ENCODE results near the gene SLC30A2. TPM values are rescaled to one million over a fixed set of nuclear protein-coding genes. Genes with fewer than 3 reads are reported as not detected.

Gene SLC30A2
- total RNA-seq, 2 experiments from 2014 or later, result not detected

GRCh38 chr1:26019641-26020315 is 26.1 kb downstream of the SLC30A2 start:
- H3K27ac Mint-ChIP-seq, result no peak overlapping the region
- POLR2A ChIA-PET, result interaction anchor here (0.5 to 1.3 kb wide), 2 partner anchors 26 to 124 kb away, joined by 3 read pairs; no protein-coding TSS in a partner anchor

GRCh38 chr1:26017606-26018005 is 28.3 kb downstream of the SLC30A2 start:
- Mint-ChIP-seq H3K27ac (no peak overlapping the region), H3K4me3 (no peak overlapping the region), H3K9me3 (no peaks in the 10 kb centered on the region), H3K27me3 (peaks cover 7% of the 10 kb centered on the region), H3K4me1 (peaks cover 20% of the 10 kb centered on the region), H3K36me3 (no peaks in the 10 kb centered on the region)
- POLR2A ChIA-PET, result interaction anchor here (0.6 to 1.0 kb wide), 3 partner anchors 118 to 587 kb away, joined by 3 read pairs; partner anchors contain the start of gene MACO1
- ATAC-seq (ENCODE audit: low read depth), result no peak
- no peak for DNase-seq

More at GRCh38 chr1:26019641-26020315, 26.1 kb downstream of the SLC30A2 start:
- no peaks in the 10 kb centered on the region for H3K36me3 Mint-ChIP-seq
- peaks cover 7% of the 10 kb centered on the region for H3K27me3 Mint-ChIP-seq
- H3K4me3 Mint-ChIP-seq, result peak overlapping the region; percentile 1
- DNase-seq, result no peak
- no peaks in the 10 kb centered on the region for H3K9me3 Mint-ChIP-seq
- peaks cover 20% of the 10 kb centered on the region for H3K4me1 Mint-ChIP-seq
- ATAC-seq (ENCODE audit: low read depth), result peak; percentile 44

GRCh38 chr1:26016953-26017545 is 28.9 kb downstream of the SLC30A2 start:
- no peak for DNase-seq
- Mint-ChIP-seq H3K27me3 (peaks cover 7% of the 10 kb centered on the region), H3K4me1 (peaks cover 20% of the 10 kb centered on the region), H3K36me3 (no peaks in the 10 kb centered on the region), H3K27ac (peak overlapping the region; percentile 38), H3K4me3 (no peak overlapping the region), H3K9me3 (no peaks in the 10 kb centered on the region)
- POLR2A ChIA-PET, result interaction anchor here (1.0 kb wide), 1 partner anchor 122 kb away, joined by 3 read pairs; no protein-coding TSS in a partner anchor
- peak; percentile 61 for ATAC-seq (ENCODE audit: low read depth)

GRCh38 chr1:26016258-26016952 is 29.5 kb downstream of the SLC30A2 start:
- H3K27ac Mint-ChIP-seq, result no peak overlapping the region
- H3K9me3 Mint-ChIP-seq, result no peaks in the 10 kb centered on the region
- H3K36me3 Mint-ChIP-seq, result no peaks in the 10 kb centered on the region
- no peak for ATAC-seq (ENCODE audit: low read depth)
- DNase-seq, result no peak
- H3K4me1 Mint-ChIP-seq, result peaks cover 20% of the 10 kb centered on the region
- POLR2A ChIA-PET, result interaction anchor here (1.0 kb wide), 1 partner anchor 121 kb away, joined by 3 read pairs; no protein-coding TSS in a partner anchor
- peaks cover 4% of the 10 kb centered on the region for H3K27me3 Mint-ChIP-seq
- H3K4me3 Mint-ChIP-seq, result no peak overlapping the region

GRCh38 chr1:26015358-26015757 is 30.6 kb downstream of the SLC30A2 start:
- Mint-ChIP-seq H3K27ac (no peak overlapping the region), H3K27me3 (peaks cover 4% of the 10 kb centered on the region), H3K4me3 (no peak overlapping the region), H3K36me3 (no peaks in the 10 kb centered on the region), H3K9me3 (no peaks in the 10 kb centered on the region), H3K4me1 (peaks cover 19% of the 10 kb centered on the region)
- ATAC-seq (ENCODE audit: low read depth), result no peak
- DNase-seq, result no peak
- POLR2A ChIA-PET, result no interaction called here

- POLR2A ChIA-PET, result no interaction called here
- H3K4me3 Mint-ChIP-seq, result no peak overlapping the region
- no peaks in the 10 kb centered on the region for H3K27me3 Mint-ChIP-seq
- no peak for DNase-seq
- ATAC-seq (ENCODE audit: low read depth), result no peak
- no peaks in the 10 kb centered on the region for H3K36me3 Mint-ChIP-seq
- no peak overlapping the region for H3K27ac Mint-ChIP-seq
- peaks cover 9% of the 10 kb centered on the region for H3K4me1 Mint-ChIP-seq
- no peaks in the 10 kb centered on the region for H3K9me3 Mint-ChIP-seq
These were observed 31.7 kb downstream of the SLC30A2 start for GRCh38 chr1:26014179-26014578.

- Mint-ChIP-seq H3K27me3 (no peaks in the 10 kb centered on the region), H3K9me3 (no peaks in the 10 kb centered on the region), H3K4me1 (peaks cover 9% of the 10 kb centered on the region), H3K36me3 (no peaks in the 10 kb centered on the region), H3K27ac (no peak overlapping the region), H3K4me3 (no peak overlapping the region)
- ATAC-seq (ENCODE audit: low read depth), result no peak
- POLR2A ChIA-PET, result no interaction called here
- no peak for DNase-seq
These were observed 33.1 kb downstream of the SLC30A2 start for GRCh38 chr1:26012864-26013263.

GRCh38 chr1:26010825-26011224 is 35.1 kb downstream of the SLC30A2 start:
- Mint-ChIP-seq H3K9me3 (no peaks in the 10 kb centered on the region), H3K36me3 (no peaks in the 10 kb centered on the region), H3K27ac (no peak overlapping the region), H3K27me3 (peaks cover 7% of the 10 kb centered on the region), H3K4me3 (no peak overlapping the region), H3K4me1 (no peaks in the 10 kb centered on the region)
- no peak for ATAC-seq (ENCODE audit: low read depth)
- no peak for DNase-seq
- POLR2A ChIA-PET, result no interaction called here

- Mint-ChIP-seq H3K4me1 (no peaks in the 10 kb centered on the region), H3K27ac (no peak overlapping the region), H3K36me3 (no peaks in the 10 kb centered on the region), H3K4me3 (no peak overlapping the region), H3K9me3 (no peaks in the 10 kb centered on the region), H3K27me3 (peaks cover 7% of the 10 kb centered on the region)
- POLR2A ChIA-PET, result no interaction called here
- ATAC-seq (ENCODE audit: low read depth) (no peak), DNase-seq (no peak)
These were observed 36.0 kb downstream of the SLC30A2 start for GRCh38 chr1:26009796-26010447.

GRCh38 chr1:26006710-26007109 is 39.2 kb downstream of the SLC30A2 start:
- peak overlapping the region; percentile 9 for H3K27ac Mint-ChIP-seq
- ATAC-seq (ENCODE audit: low read depth), result no peak
- DNase-seq, result no peak
- peaks cover 9% of the 10 kb centered on the region for H3K27me3 Mint-ChIP-seq
- H3K4me1 Mint-ChIP-seq, result peaks cover 2% of the 10 kb centered on the region
- no peak overlapping the region for H3K4me3 Mint-ChIP-seq
- no peaks in the 10 kb centered on the region for H3K36me3 Mint-ChIP-seq
- POLR2A ChIA-PET, result no interaction called here
- H3K9me3 Mint-ChIP-seq, result no peaks in the 10 kb centered on the region

GRCh38 chr1:26005434-26006105 is 40.3 kb downstream of the SLC30A2 start:
- Mint-ChIP-seq H3K36me3 (no peaks in the 10 kb centered on the region), H3K4me3 (no peak overlapping the region), H3K4me1 (peaks cover 2% of the 10 kb centered on the region), H3K27ac (no peak overlapping the region), H3K9me3 (no peaks in the 10 kb centered on the region), H3K27me3 (peaks cover 13% of the 10 kb centered on the region)
- ATAC-seq (ENCODE audit: low read depth) (no peak), DNase-seq (no peak)
- POLR2A ChIA-PET, result no interaction called here

- Mint-ChIP-seq H3K27me3 (peaks cover 13% of the 10 kb centered on the region), H3K27ac (no peak overlapping the region), H3K36me3 (no peaks in the 10 kb centered on the region), H3K9me3 (no peaks in the 10 kb centered on the region), H3K4me1 (peaks cover 3% of the 10 kb centered on the region), H3K4me3 (no peak overlapping the region)
- ATAC-seq (ENCODE audit: low read depth), result no peak
- POLR2A ChIA-PET, result no interaction called here
- no peak for DNase-seq
These were observed 42.2 kb downstream of the SLC30A2 start for GRCh38 chr1:26003756-26004155.

GRCh38 chr1:26003262-26003661 is 42.7 kb downstream of the SLC30A2 start:
- ATAC-seq (ENCODE audit: low read depth), result no peak
- no peaks in the 10 kb centered on the region for H3K9me3 Mint-ChIP-seq
- H3K36me3 Mint-ChIP-seq, result no peaks in the 10 kb centered on the region
- no peak overlapping the region for H3K4me3 Mint-ChIP-seq
- no peak for DNase-seq
- H3K27ac Mint-ChIP-seq, result no peak overlapping the region
- POLR2A ChIA-PET, result interaction anchor here (1.5 kb wide), 1 partner anchor 128 kb away, joined by 4 read pairs; the partner anchor contains the start of gene PAQR7
- peaks cover 7% of the 10 kb centered on the region for H3K4me1 Mint-ChIP-seq
- peaks cover 13% of the 10 kb centered on the region for H3K27me3 Mint-ChIP-seq
